Suprapubic skin (tissue), 4 donors: ENCODE data around the gene MYO7B. TPM values are rescaled to one million over a fixed set of nuclear protein-coding genes. Genes with fewer than 3 reads are reported as not detected.
"Not testable (repeated sequence)": the region's sequence is repeated elsewhere in the genome, so short reads cannot be mapped to it uniquely, and the experiment has no call there.

ENCODE experiments used
- DNase-seq, 2 donors: peaks; one replicate each; pipeline ENCODE4 v3.0.0-alpha.2; 2019; ENCODE audit warnings: low spot score in 2 of 2
- H3K27ac ChIP-seq: fragments of 200-600 bp; sonication (generic); one replicate; pipeline ENCODE4 v1.5.1; 2019
- H3K27me3 ChIP-seq: fragments of 200-600 bp; sonication (generic); one replicate; pipeline ENCODE4 v1.5.1; 2019
- H3K36me3 ChIP-seq: fragments of 200-600 bp; sonication (generic); one replicate; pipeline ENCODE4 v1.5.1; 2019
- H3K4me1 ChIP-seq: fragments of 200-600 bp; sonication (generic); one replicate; pipeline ENCODE4 v1.5.1; 2019
- H3K4me3 ChIP-seq: fragments of 200-600 bp; sonication (generic); one replicate; pipeline ENCODE4 v1.5.1; 2019; ENCODE audit warnings: mild to moderate bottlenecking
- H3K9me3 ChIP-seq: fragments of 200-600 bp; sonication (generic); one replicate; pipeline ENCODE4 v1.5.1; 2019
- CTCF ChIP-seq, 2 donors: fragments of 200-600 bp in 1 of 2; fragments of 450-650 bp in 1 of 2; sonication (generic) in 1 of 2; IDR thresholded peaks; one replicate each; pipeline ENCODE4 v1.5.1; 2016 to 2019; ENCODE audit warnings: antibody characterized with exemption in 2 of 2, mild to moderate bottlenecking in 1 of 2, moderate library complexity in 1 of 2
- EP300 ChIP-seq: sonication (generic); formaldehyde crosslinking; IDR thresholded peaks from one replicate; pipeline ENCODE4 v1.6.1; 2017; ENCODE audit warnings: antibody characterized with exemption
- POLR2A ChIP-seq, 2 donors: fragments of 450-650 bp; IDR thresholded peaks; one replicate each; pipeline ENCODE4 v1.6.1; 2017; ENCODE audit warnings: antibody characterized with exemption in 2 of 2, mild to moderate bottlenecking in 2 of 2, moderate library complexity in 2 of 2
- POLR2AphosphoS5 ChIP-seq, 3 donors: sonication (generic); formaldehyde crosslinking; IDR thresholded peaks; one replicate each; pipeline ENCODE4 v1.6.1; 2017; ENCODE audit warnings: antibody characterized with exemption in 3 of 3
- WGBS: methylation state at CpG from one replicate; pipeline ENCODE4 v1.1.5; 2018; 5-methylcytosine and 5-hydroxymethylcytosine counted together
- total RNA-seq, 4 donors: library from RNA; depleted of rRNA; stranded (reverse); fragments of >200 nt; gene quantifications; one replicate each; pipeline ENCODE4 v1.1.0, GENCODE V29; 2016

The MYO7B gene
- total RNA-seq, 4 donors from 2014 or later = 0.72 to 4.7 (median 3.6) TPM

GRCh38 chr2:127535918-127536317 is 435 bp downstream of the MYO7B start:
- H3K4me1 ChIP-seq = no peaks in the 10 kb centered on the region
- no peaks in the 10 kb centered on the region for H3K36me3 ChIP-seq
- no peak for DNase-seq
- H3K9me3 ChIP-seq = no peaks in the 10 kb centered on the region
- TF ChIP-seq CTCF (IDR thresholded peaks at IDR 0.05) = no peak
- no peak for TF ChIP-seq POLR2AphosphoS5 (IDR thresholded peaks at IDR 0.05)
- no peak for TF ChIP-seq EP300
- 81% methylated on average over 3 of the region's 6 CpGs for WGBS
- H3K27me3 ChIP-seq = no peaks in the 10 kb centered on the region
- H3K27ac ChIP-seq = no peak overlapping the region
- no peak overlapping the region for H3K4me3 ChIP-seq

- no peaks in the 10 kb centered on the region for H3K9me3 ChIP-seq
These were observed 1.4 kb downstream of the MYO7B start for GRCh38 chr2:127536707-127537541.

GRCh38 chr2:127537644-127538043 is 2.2 kb downstream of the MYO7B start:
- Histone ChIP-seq H3K27ac (no peak overlapping the region), H3K4me1 (no peaks in the 10 kb centered on the region), H3K36me3 (no peaks in the 10 kb centered on the region), H3K9me3 (no peaks in the 10 kb centered on the region), H3K27me3 (no peaks in the 10 kb centered on the region), H3K4me3 (no peak overlapping the region)
- TF ChIP-seq CTCF (IDR thresholded peaks at IDR 0.05) (no peak), POLR2A (IDR thresholded peaks at IDR 0.05) (no peak), EP300 (no peak), POLR2AphosphoS5 (IDR thresholded peaks at IDR 0.05) (no peak)
- WGBS = 93% methylated on average over 5 of the region's 5 CpGs
- DNase-seq = no peak

More at GRCh38 chr2:127536707-127537541, 1.4 kb downstream of the MYO7B start:
- Histone ChIP-seq H3K27ac (no peak overlapping the region), H3K4me1 (no peaks in the 10 kb centered on the region), H3K4me3 (no peak overlapping the region), H3K27me3 (no peaks in the 10 kb centered on the region), H3K36me3 (no peaks in the 10 kb centered on the region)
- no peak for TF ChIP-seq POLR2AphosphoS5 (IDR thresholded peaks at IDR 0.05)
- TF ChIP-seq EP300 = no peak
- no peak for TF ChIP-seq POLR2A (IDR thresholded peaks at IDR 0.05)
- no peak for TF ChIP-seq CTCF (IDR thresholded peaks at IDR 0.05)
- no peak for DNase-seq
- WGBS = 81% methylated on average over 7 of the region's 7 CpGs

GRCh38 chr2:127541809-127542208 is 6.3 kb downstream of the MYO7B start:
- Histone ChIP-seq H3K4me1 (no peaks in the 10 kb centered on the region), H3K9me3 (no peaks in the 10 kb centered on the region), H3K36me3 (no peaks in the 10 kb centered on the region), H3K27me3 (no peaks in the 10 kb centered on the region), H3K4me3 (no peak overlapping the region), H3K27ac (no peak overlapping the region)
- no peak for DNase-seq
- WGBS = 100% methylated on average over 2 of the region's 7 CpGs
- no peak for TF ChIP-seq POLR2A (IDR thresholded peaks at IDR 0.05)
- TF ChIP-seq POLR2AphosphoS5 (IDR thresholded peaks at IDR 0.05) = no peak
- TF ChIP-seq EP300 = no peak
- TF ChIP-seq CTCF (IDR thresholded peaks at IDR 0.05) = no peak

- no peak for TF ChIP-seq POLR2AphosphoS5 (IDR thresholded peaks at IDR 0.05)
- TF ChIP-seq EP300 = no peak
- TF ChIP-seq POLR2A (IDR thresholded peaks at IDR 0.05) = no peak
- TF ChIP-seq CTCF (IDR thresholded peaks at IDR 0.05) = no peak
- no peaks in the 10 kb centered on the region for H3K4me1 ChIP-seq
- no peaks in the 10 kb centered on the region for H3K27me3 ChIP-seq
- no peaks in the 10 kb centered on the region for H3K36me3 ChIP-seq
- WGBS = 87% methylated on average over 3 of the region's 3 CpGs
- H3K9me3 ChIP-seq = no peaks in the 10 kb centered on the region
- no peak overlapping the region for H3K27ac ChIP-seq
- H3K4me3 ChIP-seq = no peak overlapping the region
- no peak for DNase-seq
These were observed 6.7 kb downstream of the MYO7B start for GRCh38 chr2:127542231-127542630.

- H3K36me3 ChIP-seq, H3K4me3 ChIP-seq, H3K27ac ChIP-seq, H3K27me3 ChIP-seq, H3K9me3 ChIP-seq, H3K4me1 ChIP-seq, DNase-seq: not testable (repeated sequence)
- WGBS = 63% methylated on average over 8 of the region's 8 CpGs
These were observed 7.6 kb downstream of the MYO7B start for GRCh38 chr2:127543013-127543501.
